Activated CD8-positive, alpha-beta memory T cell treated with anti-CD3 and anti-CD28 coated beads, Interleukin-2, amount 10 ng/mL, durations not matched to agents 7 days and 5 days (primary cell): ENCODE results near the gene NCKAP5. TPM values are rescaled to one million over a fixed set of nuclear protein-coding genes. Genes with fewer than 3 reads are reported as not detected.

Experiments used
- ATAC-seq: fragments of 150-1000 bp; cut with Tn5 transposase; one replicate; pipeline ENCODE4 v1.10.0; 2021; ENCODE audit warnings: moderate library complexity
- CTCF ChIA-PET: fragments of 350-600 bp; sonication (Branson Sonifier 250); formaldehyde crosslinking; loops from one replicate; lab custom pipeline; 2021; ENCODE audit warnings: antibody characterized with exemption; lab: Charles Lee
- DNase-seq: peaks from one replicate; pipeline ENCODE4 v3.0.0-alpha.2; 2020
- H3K27ac Mint-ChIP-seq: one replicate; pipeline ENCODE4 v1.8.0; 2021; ENCODE audit warnings: mild to moderate bottlenecking, mixed read lengths
- H3K27me3 Mint-ChIP-seq: one replicate; pipeline ENCODE4 v1.8.0; 2021; ENCODE audit warnings: mixed read lengths
- H3K36me3 Mint-ChIP-seq: one replicate; pipeline ENCODE4 v1.8.0; 2021; ENCODE audit warnings: mild to moderate bottlenecking, mixed read lengths
- H3K4me1 Mint-ChIP-seq: one replicate; pipeline ENCODE4 v1.8.0; 2021; ENCODE audit warnings: mixed read lengths
- H3K4me3 Mint-ChIP-seq: one replicate; pipeline ENCODE4 v1.8.0; 2021; ENCODE audit warnings: mild to moderate bottlenecking, moderate library complexity, mixed read lengths
- H3K9me3 Mint-ChIP-seq: one replicate; pipeline ENCODE4 v1.8.0; 2022; ENCODE audit warnings: low read depth, mixed read lengths
- total RNA-seq, 2 experiments: library from RNA; stranded (reverse); gene quantifications; one replicate each; pipeline ENCODE4 v1.2.3, GENCODE V29; 2021

NCKAP5 gene
- total RNA-seq, 2 experiments from 2014 or later = not detected

DNA sequence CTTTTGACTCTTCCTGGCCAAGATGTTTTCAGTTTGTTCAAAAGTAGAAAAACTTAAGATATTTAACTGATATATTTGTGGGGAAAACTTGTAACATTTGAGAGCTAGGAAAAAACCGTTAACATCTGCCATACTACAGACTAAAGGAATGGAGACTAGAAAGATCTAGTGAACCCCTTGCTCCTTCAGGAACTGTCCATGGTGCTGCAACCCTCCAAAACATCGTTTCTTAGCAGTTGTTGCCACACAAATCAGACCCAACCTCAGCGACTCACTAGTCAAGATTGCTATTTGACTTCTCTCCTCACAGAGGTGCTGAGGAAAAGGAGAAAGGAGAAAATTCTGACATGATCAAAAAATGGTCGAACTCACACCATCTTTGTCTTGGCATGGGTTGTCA is 504.5 kb downstream of the NCKAP5 start:
- no peak for DNase-seq
- Mint-ChIP-seq H3K36me3 (no peaks in the 10 kb centered on the region), H3K9me3 (no peaks in the 10 kb centered on the region), H3K4me1 (no peaks in the 10 kb centered on the region), H3K27ac (no peak overlapping the region), H3K4me3 (no peak overlapping the region), H3K27me3 (no peaks in the 10 kb centered on the region)
- CTCF ChIA-PET = no interaction called here
- no peak for ATAC-seq

DNA sequence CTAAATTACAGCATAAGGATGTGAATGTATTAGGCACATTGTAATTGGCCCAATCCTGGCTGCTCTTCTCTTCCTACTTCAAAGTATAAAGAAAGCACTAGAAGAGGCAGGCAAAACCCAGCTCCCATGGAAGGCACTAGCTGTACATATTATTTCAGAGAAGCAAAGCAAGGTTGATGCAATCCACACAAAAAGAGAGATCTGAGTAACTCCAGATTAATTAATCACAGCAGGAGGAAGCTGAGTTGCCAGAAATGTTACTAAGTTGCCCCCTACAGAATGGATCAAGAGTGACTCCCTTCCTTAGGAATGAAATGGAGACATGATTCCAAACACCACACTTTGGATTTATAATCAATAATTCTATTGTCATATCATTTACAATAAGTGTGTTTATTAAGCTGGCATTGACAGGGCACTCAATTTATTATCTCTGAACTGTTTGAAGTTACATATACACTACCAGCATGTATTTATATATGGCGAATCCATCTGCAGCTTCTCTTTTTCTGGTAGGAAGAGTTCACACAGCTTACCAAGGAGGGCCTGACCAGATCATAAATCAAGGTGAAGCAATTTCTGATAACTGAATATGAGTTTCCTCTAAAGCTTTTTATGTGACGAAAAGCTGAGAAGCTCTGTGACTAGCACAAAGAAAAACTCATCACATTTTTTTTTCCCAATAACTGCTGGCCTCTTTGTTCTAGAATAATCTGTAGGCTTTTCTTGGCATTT is 505.2 kb downstream of the NCKAP5 start:
- Mint-ChIP-seq H3K27me3 (no peaks in the 10 kb centered on the region), H3K4me1 (no peaks in the 10 kb centered on the region), H3K9me3 (no peaks in the 10 kb centered on the region), H3K4me3 (no peak overlapping the region), H3K36me3 (no peaks in the 10 kb centered on the region), H3K27ac (no peak overlapping the region)
- CTCF ChIA-PET = no interaction called here
- DNase-seq = no peak
- no peak for ATAC-seq

DNA sequence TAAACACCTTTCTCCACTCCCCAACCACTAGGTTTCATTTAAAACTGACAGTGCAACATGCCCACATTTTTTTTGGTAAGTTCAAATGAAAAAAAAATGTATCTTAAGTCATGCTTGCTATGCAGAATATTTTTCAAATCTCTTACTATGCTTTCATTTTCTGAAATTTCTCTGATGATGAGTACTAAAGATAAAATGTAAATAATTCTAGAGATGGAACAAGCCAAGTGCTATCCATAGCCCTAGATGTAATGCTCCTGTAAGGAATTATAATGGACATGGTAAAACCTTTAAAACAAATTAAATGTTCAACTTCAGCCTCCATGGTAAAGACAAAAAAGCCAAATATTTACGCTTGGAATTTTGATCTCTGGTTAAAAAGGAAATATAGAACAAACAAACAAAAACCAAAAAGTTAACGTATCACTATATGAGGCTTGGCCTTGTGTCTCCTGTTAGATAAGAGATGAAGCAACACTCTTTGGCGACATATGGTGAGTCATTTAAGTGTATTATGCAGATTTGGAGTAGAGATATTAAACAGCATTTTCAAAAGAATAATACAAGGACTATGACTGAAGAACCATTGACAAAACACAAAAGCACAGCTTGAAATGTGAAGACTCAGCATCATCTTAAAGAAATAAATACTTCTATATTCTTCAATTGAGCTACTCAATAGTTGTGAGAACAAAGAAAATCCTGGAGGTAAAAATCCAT is 506.2 kb downstream of the NCKAP5 start:
- ATAC-seq = no peak
- Mint-ChIP-seq H3K27me3 (no peaks in the 10 kb centered on the region), H3K36me3 (no peaks in the 10 kb centered on the region), H3K4me3 (no peak overlapping the region), H3K9me3 (no peaks in the 10 kb centered on the region), H3K4me1 (no peaks in the 10 kb centered on the region), H3K27ac (no peak overlapping the region)
- DNase-seq = no peak
- CTCF ChIA-PET = no interaction called here

DNA sequence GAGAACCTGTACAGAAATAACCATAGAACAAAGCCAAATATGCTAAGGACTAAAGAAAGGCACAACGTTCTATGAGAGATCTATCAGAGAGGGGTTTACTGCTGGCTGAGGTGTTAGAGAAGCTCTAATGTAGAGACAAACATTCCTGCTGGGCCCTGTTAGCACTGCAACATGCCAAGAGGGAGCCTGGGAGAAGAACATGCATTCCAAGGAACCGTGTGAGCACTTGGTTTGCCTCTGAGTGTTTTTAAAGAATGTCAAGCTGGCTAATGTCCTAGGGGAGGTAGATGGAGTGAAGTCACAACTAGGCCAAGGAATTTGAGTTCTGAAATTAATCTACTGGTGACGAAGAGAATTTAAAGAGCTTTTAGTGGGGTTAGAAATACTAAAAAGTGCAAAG is 514.0 kb downstream of the NCKAP5 start:
- no peak overlapping the region for H3K27ac Mint-ChIP-seq
- H3K4me3 Mint-ChIP-seq = no peak overlapping the region
- H3K36me3 Mint-ChIP-seq = no peaks in the 10 kb centered on the region
- no peak for DNase-seq
- no peak for ATAC-seq
- no peaks in the 10 kb centered on the region for H3K27me3 Mint-ChIP-seq
- H3K9me3 Mint-ChIP-seq = peaks cover 2% of the 10 kb centered on the region
- CTCF ChIA-PET = no interaction called here
- H3K4me1 Mint-ChIP-seq = no peaks in the 10 kb centered on the region

DNA sequence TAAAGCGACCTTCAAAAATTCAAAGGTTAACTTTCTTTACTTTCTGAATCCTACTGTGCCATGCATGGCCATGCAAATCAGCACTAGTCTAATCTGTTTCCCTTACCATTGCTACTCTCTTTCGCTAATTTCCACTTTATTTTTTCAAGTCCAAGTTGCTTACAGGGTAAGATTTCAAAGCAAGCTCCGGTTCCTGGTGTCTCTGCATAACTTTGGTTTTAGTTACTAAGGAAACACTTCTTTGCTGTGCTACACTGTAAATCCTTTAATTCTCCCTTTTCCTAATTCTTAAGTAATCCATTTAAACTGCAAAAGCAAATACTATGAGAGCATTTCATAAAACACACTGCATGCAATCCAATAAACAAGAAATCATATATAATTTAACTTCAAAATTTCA is 514.7 kb downstream of the NCKAP5 start:
- no peak overlapping the region for H3K4me3 Mint-ChIP-seq
- no peak overlapping the region for H3K27ac Mint-ChIP-seq
- no peaks in the 10 kb centered on the region for H3K36me3 Mint-ChIP-seq
- no peak for ATAC-seq
- CTCF ChIA-PET = no interaction called here
- H3K27me3 Mint-ChIP-seq = no peaks in the 10 kb centered on the region
- DNase-seq = no peak
- no peaks in the 10 kb centered on the region for H3K4me1 Mint-ChIP-seq
- peaks cover 2% of the 10 kb centered on the region for H3K9me3 Mint-ChIP-seq

DNA sequence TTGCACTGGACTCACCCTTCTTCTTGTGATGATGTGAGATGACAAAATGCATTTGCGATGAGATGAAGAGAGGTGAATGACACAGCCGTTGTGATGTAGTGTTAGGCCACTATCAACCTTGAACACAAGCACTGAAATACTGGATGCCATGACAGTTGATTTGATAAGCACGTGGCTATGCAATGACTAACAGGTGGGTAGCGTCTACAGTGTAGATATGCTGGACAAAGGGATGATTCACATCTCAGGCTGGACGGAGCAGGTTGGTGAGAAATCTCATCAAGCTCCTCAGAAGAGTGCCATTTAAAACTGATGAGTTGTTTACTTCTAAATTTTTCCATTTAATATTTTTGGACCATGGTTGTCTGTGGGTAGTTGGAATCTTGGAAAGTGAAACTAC is 522.5 kb downstream of the NCKAP5 start:
- Mint-ChIP-seq H3K27me3 (no peaks in the 10 kb centered on the region), H3K9me3 (peaks cover 2% of the 10 kb centered on the region), H3K4me3 (no peak overlapping the region), H3K4me1 (no peaks in the 10 kb centered on the region), H3K36me3 (no peaks in the 10 kb centered on the region), H3K27ac (no peak overlapping the region)
- DNase-seq (no peak), ATAC-seq (no peak)
- CTCF ChIA-PET = no interaction called here

DNA sequence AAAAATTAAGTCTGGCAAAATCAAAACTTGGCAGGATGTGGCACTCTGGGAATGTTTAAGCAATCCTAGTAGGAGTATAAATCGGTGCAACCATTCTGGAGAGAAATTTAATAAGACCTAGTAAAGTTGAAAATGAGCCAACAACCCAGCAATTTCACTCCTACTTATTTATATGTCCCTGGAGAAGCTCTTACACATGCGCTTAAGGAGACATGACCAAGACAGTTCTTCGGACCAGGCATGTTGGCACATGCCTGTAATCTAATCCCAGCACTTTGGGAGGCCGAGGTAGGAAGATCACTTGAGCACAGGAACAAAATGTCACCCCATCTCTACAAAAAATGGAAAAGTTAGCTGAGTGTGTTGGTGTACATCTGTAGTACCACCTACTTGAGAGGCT is 523.7 kb downstream of the NCKAP5 start:
- ATAC-seq (no peak), DNase-seq (no peak)
- Mint-ChIP-seq H3K4me3 (no peak overlapping the region), H3K27ac (no peak overlapping the region), H3K27me3 (no peaks in the 10 kb centered on the region), H3K4me1 (no peaks in the 10 kb centered on the region), H3K9me3 (no peaks in the 10 kb centered on the region), H3K36me3 (no peaks in the 10 kb centered on the region)
- CTCF ChIA-PET = no interaction called here

DNA sequence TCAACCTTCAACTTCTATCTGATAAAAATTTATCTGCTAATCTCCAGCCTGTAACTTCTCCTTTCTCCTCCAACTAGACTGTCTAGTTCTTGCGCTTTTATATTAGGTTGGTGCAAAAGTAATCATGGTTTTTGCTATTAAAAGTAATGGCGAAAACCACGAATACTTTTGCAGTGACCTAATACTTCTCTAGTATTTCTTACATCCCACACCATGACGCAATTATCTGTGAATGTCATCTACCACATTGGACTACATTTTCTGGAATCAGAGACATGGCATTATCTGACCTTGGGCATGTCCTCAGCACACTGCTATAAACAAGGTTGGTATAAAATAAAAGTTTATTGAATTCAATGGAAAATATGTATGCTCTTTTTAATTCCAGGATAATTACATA is 528.1 kb downstream of the NCKAP5 start:
- H3K27me3 Mint-ChIP-seq = no peaks in the 10 kb centered on the region
- H3K27ac Mint-ChIP-seq = no peak overlapping the region
- DNase-seq (no peak), ATAC-seq (no peak)
- H3K9me3 Mint-ChIP-seq = peaks cover 3% of the 10 kb centered on the region
- H3K4me1 Mint-ChIP-seq = no peaks in the 10 kb centered on the region
- CTCF ChIA-PET = no interaction called here
- H3K4me3 Mint-ChIP-seq = no peak overlapping the region
- H3K36me3 Mint-ChIP-seq = no peaks in the 10 kb centered on the region

DNA sequence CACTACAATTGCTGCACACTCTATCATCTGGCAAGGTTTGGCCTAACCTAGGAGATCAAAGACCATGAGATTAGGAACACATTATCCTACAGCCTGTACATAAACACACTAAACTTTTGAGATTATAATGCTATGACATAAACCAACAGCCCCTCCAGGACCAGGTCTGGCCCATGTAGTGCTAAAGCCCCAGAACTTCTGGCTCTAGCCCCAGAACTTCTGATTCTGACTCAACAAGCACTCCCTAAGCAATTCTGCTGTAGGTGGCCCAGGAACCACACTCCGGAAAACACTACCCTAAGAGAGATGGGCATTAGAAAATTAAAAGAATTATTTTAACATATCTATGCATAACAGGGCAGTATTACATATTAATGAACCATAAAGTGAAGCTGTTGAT is 528.7 kb downstream of the NCKAP5 start:
- no peak for DNase-seq
- H3K4me1 Mint-ChIP-seq = no peaks in the 10 kb centered on the region
- no peak for ATAC-seq
- CTCF ChIA-PET = no interaction called here
- H3K27me3 Mint-ChIP-seq = no peaks in the 10 kb centered on the region
- no peak overlapping the region for H3K27ac Mint-ChIP-seq
- H3K4me3 Mint-ChIP-seq = no peak overlapping the region
- H3K9me3 Mint-ChIP-seq = peaks cover 7% of the 10 kb centered on the region
- H3K36me3 Mint-ChIP-seq = no peaks in the 10 kb centered on the region

DNA sequence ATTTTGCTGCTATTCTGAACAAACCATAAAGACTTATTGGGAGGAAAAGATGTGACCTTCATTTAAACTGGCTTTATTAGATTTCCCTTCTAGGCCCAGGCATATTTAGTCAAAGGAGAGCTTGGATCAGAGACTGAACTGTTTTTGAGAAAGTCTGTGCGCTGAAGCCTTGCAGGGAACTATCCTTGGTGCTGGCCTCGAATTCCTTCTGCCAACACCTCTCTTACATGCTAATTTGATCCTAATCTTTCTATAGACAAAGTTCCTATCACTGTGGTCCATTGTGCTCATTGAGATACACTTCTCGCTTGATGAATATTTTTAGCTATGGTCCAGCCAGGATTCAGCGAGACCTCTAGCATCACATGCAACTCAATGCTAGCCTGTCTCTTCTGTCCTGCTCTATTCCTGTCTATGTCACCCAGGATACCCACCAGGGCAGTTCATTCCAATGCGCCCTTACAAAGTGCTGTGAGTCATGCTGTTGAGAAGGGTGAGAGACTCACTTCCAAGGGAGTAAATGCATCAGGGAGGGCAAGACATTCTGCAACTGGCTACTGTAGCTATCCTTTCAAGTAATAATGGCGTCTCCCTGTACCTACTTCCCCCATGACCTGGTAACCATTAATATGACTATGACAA is 541.6 kb downstream of the NCKAP5 start:
- ATAC-seq (no peak), DNase-seq (no peak)
- no peaks in the 10 kb centered on the region for H3K4me1 Mint-ChIP-seq
- H3K4me3 Mint-ChIP-seq = no peak overlapping the region
- H3K27ac Mint-ChIP-seq = no peak overlapping the region
- H3K36me3 Mint-ChIP-seq = no peaks in the 10 kb centered on the region
- H3K9me3 Mint-ChIP-seq = peaks cover 4% of the 10 kb centered on the region
- no peaks in the 10 kb centered on the region for H3K27me3 Mint-ChIP-seq
- CTCF ChIA-PET = no interaction called here

DNA sequence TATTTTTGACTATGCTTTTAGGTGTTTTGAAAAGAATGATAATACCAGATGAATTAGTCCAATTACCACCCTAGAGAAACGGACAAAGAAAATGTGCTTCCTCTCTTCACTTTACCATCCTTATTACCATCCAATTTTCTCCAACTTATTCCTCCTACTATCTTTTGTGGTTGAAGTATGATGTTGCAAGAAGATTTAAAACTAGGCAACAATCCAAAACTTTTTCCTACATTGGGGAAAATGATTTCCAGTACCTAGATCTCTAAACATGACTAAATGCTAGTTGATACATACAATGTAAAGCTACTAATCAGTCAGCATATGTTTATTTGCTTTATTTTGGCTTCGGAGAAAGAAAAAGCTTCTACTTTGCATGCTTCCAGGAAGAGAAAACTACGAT is 543.3 kb downstream of the NCKAP5 start:
- no peak for ATAC-seq
- Mint-ChIP-seq H3K36me3 (no peaks in the 10 kb centered on the region), H3K4me1 (no peaks in the 10 kb centered on the region), H3K9me3 (peaks cover 4% of the 10 kb centered on the region), H3K4me3 (no peak overlapping the region), H3K27me3 (no peaks in the 10 kb centered on the region), H3K27ac (no peak overlapping the region)
- DNase-seq = no peak
- CTCF ChIA-PET = no interaction called here

DNA sequence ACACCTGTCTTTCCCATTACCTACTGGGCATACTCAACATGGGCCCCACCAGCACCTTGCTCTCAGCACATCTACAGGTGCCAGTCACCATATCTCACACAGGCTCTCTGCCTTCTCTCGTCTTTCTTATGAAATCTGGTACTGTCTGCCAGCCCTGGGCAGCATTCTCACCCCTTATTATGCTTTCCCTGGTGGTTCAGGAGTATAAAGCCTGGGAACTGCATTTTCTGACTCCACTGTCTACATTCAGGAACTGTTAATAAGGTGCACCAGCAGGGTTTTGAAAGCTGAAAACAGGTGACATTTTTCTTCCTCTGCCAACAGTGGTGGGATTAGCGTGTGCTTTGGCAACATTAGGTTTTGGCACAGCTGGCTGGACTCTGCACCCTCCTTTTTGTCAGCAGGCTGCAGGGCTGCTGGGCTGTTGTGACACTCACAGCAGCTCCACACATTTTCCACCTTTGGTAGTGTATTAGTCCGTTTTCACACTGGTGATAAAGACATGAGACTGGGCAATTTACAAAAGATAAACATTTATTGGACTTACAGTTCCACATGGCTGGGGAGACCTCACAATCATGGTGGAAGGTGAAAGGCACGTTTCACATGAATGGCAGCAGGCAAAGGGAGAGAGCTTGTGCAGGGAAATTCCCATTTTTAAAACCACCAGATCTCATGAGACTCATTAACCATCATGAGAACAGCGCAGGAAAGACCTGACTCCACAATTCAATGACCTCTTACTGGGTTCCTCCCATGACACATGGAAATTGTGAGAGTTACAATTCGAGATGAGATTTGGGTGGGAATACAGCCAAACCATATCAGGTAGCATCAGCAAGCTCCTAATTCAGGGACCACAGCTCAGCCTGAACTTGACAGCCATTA is 555.2 kb downstream of the NCKAP5 start:
- Mint-ChIP-seq H3K27ac (no peak overlapping the region), H3K36me3 (no peaks in the 10 kb centered on the region), H3K4me3 (no peak overlapping the region), H3K27me3 (no peaks in the 10 kb centered on the region), H3K4me1 (no peaks in the 10 kb centered on the region), H3K9me3 (peaks cover 2% of the 10 kb centered on the region)
- CTCF ChIA-PET = no interaction called here
- ATAC-seq = no peak
- DNase-seq = no peak

DNA sequence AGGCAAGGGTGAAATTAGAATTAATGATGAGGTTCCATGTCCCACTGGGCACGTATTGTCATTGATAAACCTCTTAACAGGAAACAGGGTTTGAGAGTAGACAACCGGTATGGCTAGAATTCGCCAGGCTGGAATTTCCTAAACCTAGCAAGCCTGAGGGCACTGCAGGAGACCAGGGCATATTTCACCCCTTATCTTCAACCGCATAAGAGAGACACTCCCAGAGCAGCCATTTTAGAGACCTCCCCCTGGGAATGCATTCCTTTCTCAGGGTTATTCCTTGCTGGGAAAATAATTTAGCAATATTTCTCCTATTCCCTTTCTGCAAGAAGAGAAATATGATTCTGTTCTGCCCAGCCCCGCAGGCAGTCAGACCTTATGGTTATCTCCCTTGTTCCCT is 563.6 kb downstream of the NCKAP5 start:
- DNase-seq (no peak), ATAC-seq (no peak)
- no peak overlapping the region for H3K27ac Mint-ChIP-seq
- no peaks in the 10 kb centered on the region for H3K4me1 Mint-ChIP-seq
- no peaks in the 10 kb centered on the region for H3K36me3 Mint-ChIP-seq
- H3K27me3 Mint-ChIP-seq = no peaks in the 10 kb centered on the region
- CTCF ChIA-PET = no interaction called here
- peaks cover 3% of the 10 kb centered on the region for H3K9me3 Mint-ChIP-seq
- no peak overlapping the region for H3K4me3 Mint-ChIP-seq
